Kidney capillary endothelial cell (primary cell): Measurements from ENCODE around the gene PCBP2.
"Not testable (repeated sequence)": the region's sequence is repeated elsewhere in the genome, so short reads cannot be mapped to it uniquely, and the experiment has no call there.

Experiments
- DNase-seq: peaks from one replicate; pipeline ENCODE4 v3.0.0-alpha.2; 2018; ENCODE audit warnings: low spot score

PCBP2 gene

GRCh38 chr12:53472056-53472582 lies 20.2 kb downstream of the PCBP2 start:
- DNase-seq: no peak

GRCh38 chr12:53474077-53474476 lies 22.2 kb downstream of the PCBP2 start:
- DNase-seq: no peak

GRCh38 chr12:53474819-53475218 lies 22.9 kb downstream of the PCBP2 start:
- no peak for DNase-seq

- no peak for DNase-seq
Observed at GRCh38 chr12:53476769-53477209, 24.9 kb downstream of the PCBP2 start.

GRCh38 chr12:53478865-53479264 lies 27.0 kb downstream of the PCBP2 start:
- no peak for DNase-seq

- DNase-seq: no peak
Observed at GRCh38 chr12:53479331-53479730, 27.4 kb downstream of the PCBP2 start.

- no peak for DNase-seq
Observed at GRCh38 chr12:53480491-53481442, 28.9 kb downstream of the PCBP2 start.

GRCh38 chr12:53481458-53481857 lies 29.6 kb downstream of the PCBP2 start:
- not testable (repeated sequence) for DNase-seq

GRCh38 chr12:53481939-53482586 lies 30.2 kb downstream of the PCBP2 start:
- no peak for DNase-seq

GRCh38 chr12:53482626-53483168 lies 30.8 kb downstream of the PCBP2 start:
- DNase-seq: no peak

GRCh38 chr12:53483225-53483978 lies 31.5 kb downstream of the PCBP2 start:
- no peak for DNase-seq

GRCh38 chr12:53483979-53484377 lies 32.1 kb downstream of the PCBP2 start:
- DNase-seq: no peak

GRCh38 chr12:53484686-53485575 lies 33.0 kb downstream of the PCBP2 start:
- no peak for DNase-seq

- no peak for DNase-seq
Observed at GRCh38 chr12:53485955-53486735, 34.2 kb downstream of the PCBP2 start.

- no peak for DNase-seq
Observed at GRCh38 chr12:53486736-53487487, 35.0 kb downstream of the PCBP2 start.

- no peak for DNase-seq
Observed at GRCh38 chr12:53489242-53489864, 37.5 kb downstream of the PCBP2 start.

GRCh38 chr12:53492188-53492587 lies 40.3 kb downstream of the PCBP2 start:
- no peak for DNase-seq

GRCh38 chr12:53492830-53493609 lies 41.1 kb downstream of the PCBP2 start:
- peak; percentile 83 for DNase-seq
